ENCODE measurements around the gene UTRN.

UTRN gene

GRCh38 chr6:144283646-144284477 lies 1.3 kb upstream of the UTRN start:
- DNase-seq (ENCODE audit: low spot score) = peak; percentile 36

GRCh38 chr6:144284478-144284782 lies 705 bp upstream of the UTRN start:
- DNase-seq (ENCODE audit: low spot score) = no peak

GRCh38 chr6:144285548-144285797 lies 338 bp downstream of the UTRN start:
- no peak for DNase-seq (ENCODE audit: low spot score)

- peak; percentile 62 for DNase-seq (ENCODE audit: low spot score)
Observed at GRCh38 chr6:144285798-144286502, 815 bp downstream of the UTRN start.

GRCh38 chr6:144286503-144287393 lies 1.6 kb downstream of the UTRN start:
- DNase-seq (ENCODE audit: low spot score) = peak; percentile 82

- no peak for DNase-seq (ENCODE audit: low spot score)
Observed at GRCh38 chr6:144289006-144289405, 3.9 kb downstream of the UTRN start.

- no peak for DNase-seq (ENCODE audit: low spot score)
Observed at GRCh38 chr6:144292372-144292771, 7.2 kb downstream of the UTRN start.

GRCh38 chr6:144294016-144294415 lies 8.9 kb downstream of the UTRN start:
- peak; percentile 27 for DNase-seq (ENCODE audit: low spot score)

GRCh38 chr6:144295211-144295610 lies 10.1 kb downstream of the UTRN start:
- no peak for DNase-seq (ENCODE audit: low spot score)

- no peak for DNase-seq (ENCODE audit: low spot score)
Observed at GRCh38 chr6:144295981-144296767, 11.0 kb downstream of the UTRN start.

GRCh38 chr6:144296973-144297372 lies 11.8 kb downstream of the UTRN start:
- DNase-seq (ENCODE audit: low spot score) = no peak

GRCh38 chr6:144297511-144298100 lies 12.5 kb downstream of the UTRN start:
- DNase-seq (ENCODE audit: low spot score) = no peak

GRCh38 chr6:144298194-144298593 lies 13.1 kb downstream of the UTRN start:
- DNase-seq (ENCODE audit: low spot score) = no peak

- no peak for DNase-seq (ENCODE audit: low spot score)
Observed at GRCh38 chr6:144298916-144299315, 13.8 kb downstream of the UTRN start.

GRCh38 chr6:144302701-144303372 lies 17.7 kb downstream of the UTRN start:
- DNase-seq (ENCODE audit: low spot score) = no peak

- no peak for DNase-seq (ENCODE audit: low spot score)
Observed at GRCh38 chr6:144304223-144304848, 19.2 kb downstream of the UTRN start.

GRCh38 chr6:144305567-144305966 lies 20.4 kb downstream of the UTRN start:
- no peak for DNase-seq (ENCODE audit: low spot score)

GRCh38 chr6:144305985-144306384 lies 20.9 kb downstream of the UTRN start:
- no peak for DNase-seq (ENCODE audit: low spot score)

- no peak for DNase-seq (ENCODE audit: low spot score)
Observed at GRCh38 chr6:144307880-144308279, 22.7 kb downstream of the UTRN start.

GRCh38 chr6:144310765-144311164 lies 25.6 kb downstream of the UTRN start:
- DNase-seq (ENCODE audit: low spot score) = no peak

- no peak for DNase-seq (ENCODE audit: low spot score)
Observed at GRCh38 chr6:144311361-144311760, 26.2 kb downstream of the UTRN start.
